ENCODE results near the gene MDFI.

Gene MDFI

GRCh38 chr6:41655646-41656001 lies 17.4 kb downstream of the MDFI start:
- Histone ChIP-seq H3K9me3 (no peaks in the 10 kb centered on the region), H3K36me3 (no peaks in the 10 kb centered on the region), H3K4me3 (ENCODE audit: low read depth in 1 of 2, low read length in 1 of 2) (no peak overlapping the region), H3K4me1 (ENCODE audit: control insufficient read depth in 1 of 2, insufficient read depth in 1 of 2, low read depth in 1 of 2, low read length in 1 of 2) (peaks cover 0 to 4% of the 10 kb centered on the region in 2 experiments), H3K27me3 (peaks cover 15% of the 10 kb centered on the region), H3K27ac (no peak overlapping the region)
- TF ChIP-seq CTCF (IDR thresholded peaks at IDR 0.05) = no peak

- Histone ChIP-seq H3K27ac (no peak overlapping the region), H3K27me3 (peaks cover 18% of the 10 kb centered on the region), H3K36me3 (no peaks in the 10 kb centered on the region), H3K9me3 (no peaks in the 10 kb centered on the region), H3K4me3 (ENCODE audit: low read depth in 1 of 2, low read length in 1 of 2) (no peak overlapping the region), H3K4me1 (ENCODE audit: control insufficient read depth in 1 of 2, insufficient read depth in 1 of 2, low read depth in 1 of 2, low read length in 1 of 2) (peaks cover 0 to 4% of the 10 kb centered on the region in 2 experiments)
- no peak for TF ChIP-seq CTCF (IDR thresholded peaks at IDR 0.05)
These were observed 17.9 kb downstream of the MDFI start for GRCh38 chr6:41656002-41656691.

- Histone ChIP-seq H3K27me3 (peaks cover 27% of the 10 kb centered on the region), H3K27ac (no peak overlapping the region), H3K36me3 (no peaks in the 10 kb centered on the region), H3K4me3 (ENCODE audit: low read depth in 1 of 2, low read length in 1 of 2) (no peak overlapping the region), H3K9me3 (no peaks in the 10 kb centered on the region), H3K4me1 (ENCODE audit: control insufficient read depth in 1 of 2, insufficient read depth in 1 of 2, low read depth in 1 of 2, low read length in 1 of 2) (peaks cover 0 to 4% of the 10 kb centered on the region in 2 experiments)
- no peak for TF ChIP-seq CTCF (IDR thresholded peaks at IDR 0.05)
These were observed 19.1 kb downstream of the MDFI start for GRCh38 chr6:41657131-41658094.

GRCh38 chr6:41658636-41659035 lies 20.4 kb downstream of the MDFI start:
- Histone ChIP-seq H3K27ac (no peak overlapping the region), H3K36me3 (no peaks in the 10 kb centered on the region), H3K9me3 (no peaks in the 10 kb centered on the region), H3K4me1 (ENCODE audit: control insufficient read depth in 1 of 2, insufficient read depth in 1 of 2, low read depth in 1 of 2, low read length in 1 of 2) (peaks cover 0 to 4% of the 10 kb centered on the region in 2 experiments), H3K27me3 (peaks cover 37% of the 10 kb centered on the region), H3K4me3 (ENCODE audit: low read depth in 1 of 2, low read length in 1 of 2) (no peak overlapping the region)
- no peak for TF ChIP-seq CTCF (IDR thresholded peaks at IDR 0.05)

- Histone ChIP-seq H3K4me3 (ENCODE audit: low read depth in 1 of 2, low read length in 1 of 2) (no peak overlapping the region), H3K27ac (no peak overlapping the region), H3K4me1 (ENCODE audit: control insufficient read depth in 1 of 2, insufficient read depth in 1 of 2, low read depth in 1 of 2, low read length in 1 of 2) (peaks cover 0 to 4% of the 10 kb centered on the region in 2 experiments), H3K9me3 (no peaks in the 10 kb centered on the region), H3K27me3 (peaks cover 45% of the 10 kb centered on the region), H3K36me3 (no peaks in the 10 kb centered on the region)
- no peak for TF ChIP-seq CTCF (IDR thresholded peaks at IDR 0.05)
These were observed 21.7 kb downstream of the MDFI start for GRCh38 chr6:41659935-41660334.
